Osteocyte (in vitro differentiated cells): ENCODE results near the gene POLR3C. TPM values are rescaled to one million over a fixed set of nuclear protein-coding genes. Genes with fewer than 3 reads are reported as not detected.
A peak's percentile ranks its signal among the peaks of the same experiment; 100 is the strongest.

ENCODE experiments used
- DNase-seq: peaks from one replicate; pipeline ENCODE4 v3.0.0; 2021; ENCODE audit warnings: mixed read lengths; ENCODE audit not compliant: unreplicated experiment; ENCODE audit errors: extremely low spot score
- H3K27ac Mint-ChIP-seq: one replicate; pipeline ENCODE4 v1.8.0; 2021; ENCODE audit warnings: mild to moderate bottlenecking, mixed read lengths; ENCODE audit not compliant: unreplicated experiment
- H3K27me3 Mint-ChIP-seq: one replicate; pipeline ENCODE4 v1.8.0; 2021; ENCODE audit warnings: mixed read lengths; ENCODE audit not compliant: unreplicated experiment
- H3K36me3 Mint-ChIP-seq: one replicate; pipeline ENCODE4 v1.8.0; 2021; ENCODE audit warnings: mixed read lengths; ENCODE audit not compliant: unreplicated experiment
- H3K4me1 Mint-ChIP-seq: one replicate; pipeline ENCODE4 v1.8.0; 2021; ENCODE audit warnings: mixed read lengths; ENCODE audit not compliant: unreplicated experiment
- H3K4me3 Mint-ChIP-seq: one replicate; pipeline ENCODE4 v1.8.0; 2021; ENCODE audit warnings: mild to moderate bottlenecking, moderate library complexity, mixed read lengths; ENCODE audit not compliant: unreplicated experiment
- H3K9me3 Mint-ChIP-seq: one replicate; pipeline ENCODE4 v1.8.0; 2021; ENCODE audit warnings: mixed read lengths; ENCODE audit not compliant: unreplicated experiment
- CTCF ChIP-seq: fragments of 200-600 bp; sonication (generic); IDR thresholded peaks from 2 replicates; pipeline ENCODE4 v1.5.0; 2021; ENCODE audit warnings: antibody characterized with exemption, mild to moderate bottlenecking, moderate library complexity
- microRNA-seq: library from miRNA; unstranded; fragments of <30 nt; microRNA quantifications from one replicate; pipeline ENCODE4 v1.1.0, GENCODE V29; 2020; ENCODE audit not compliant: unreplicated experiment
- total RNA-seq: library from RNA; stranded (reverse); gene quantifications from 2 replicates; pipeline ENCODE4 v1.2.1, GENCODE V29; 2021

The POLR3C gene
- total RNA-seq, 1 donor from 2014 or later = 33.4 TPM

DNA sequence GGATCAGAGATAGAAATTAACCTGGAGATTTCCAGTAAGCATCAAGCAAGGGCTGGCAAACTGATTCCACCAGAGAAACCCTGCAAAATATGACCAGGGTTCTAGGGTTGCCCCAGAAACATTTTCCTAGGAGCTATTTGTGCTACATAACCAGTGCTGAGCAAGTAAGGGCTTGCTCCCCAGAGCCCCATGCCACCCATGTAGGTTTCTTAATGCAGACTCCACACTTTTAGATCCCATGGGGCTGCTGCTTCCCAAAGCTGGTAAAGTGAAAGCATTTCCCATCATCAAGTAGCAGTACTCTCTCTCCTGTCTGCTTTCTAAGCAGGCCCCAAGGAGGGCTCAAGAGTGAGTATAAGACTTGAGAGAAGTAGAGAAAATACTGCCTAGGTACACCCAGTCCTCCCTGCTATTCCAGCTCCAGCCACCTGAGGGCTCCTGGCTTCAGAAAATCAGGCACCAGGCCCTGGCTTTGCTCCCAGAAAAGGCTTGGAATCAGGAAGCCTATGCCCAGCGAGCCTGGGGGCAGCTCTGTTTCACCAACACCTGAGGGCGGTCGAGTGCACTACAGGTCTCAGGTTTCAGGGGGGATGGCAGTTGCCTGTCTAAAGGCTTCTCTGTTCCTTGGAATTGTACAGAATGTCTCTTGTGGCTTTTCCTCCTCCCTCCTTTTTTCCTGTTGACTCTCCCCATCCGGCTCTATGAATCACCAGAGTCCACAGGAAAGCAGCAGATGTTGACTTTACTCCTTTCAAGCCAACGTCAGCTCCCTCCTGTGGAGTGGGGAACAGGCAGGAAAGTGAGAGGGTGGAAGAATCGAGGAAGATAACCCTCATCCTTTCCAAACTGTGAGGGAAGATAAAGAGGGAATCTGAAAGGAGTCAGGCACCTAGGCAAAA is 67.8 kb downstream of the POLR3C start:
- peak overlapping the region; percentile 98 for H3K27ac Mint-ChIP-seq
- no peaks in the 10 kb centered on the region for H3K9me3 Mint-ChIP-seq
- no peaks in the 10 kb centered on the region for H3K27me3 Mint-ChIP-seq
- H3K4me1 Mint-ChIP-seq = peaks cover 46% of the 10 kb centered on the region
- TF ChIP-seq CTCF = peak; percentile 97
- H3K36me3 Mint-ChIP-seq = peaks cover 11% of the 10 kb centered on the region
- DNase-seq = peak; percentile 98
- H3K4me3 Mint-ChIP-seq = peak overlapping the region; percentile 41

GRCh38 chr1:145892486-145893087 is 68.6 kb downstream of the POLR3C start:
- DNase-seq = no peak
- peak overlapping the region; percentile 98 for H3K27ac Mint-ChIP-seq
- no peaks in the 10 kb centered on the region for H3K9me3 Mint-ChIP-seq
- H3K36me3 Mint-ChIP-seq = peaks cover 14% of the 10 kb centered on the region
- H3K27me3 Mint-ChIP-seq = no peaks in the 10 kb centered on the region
- peaks cover 42% of the 10 kb centered on the region for H3K4me1 Mint-ChIP-seq
- TF ChIP-seq CTCF = no peak
- peak overlapping the region; percentile 41 for H3K4me3 Mint-ChIP-seq

GRCh38 chr1:145893306-145894055 is 69.5 kb downstream of the POLR3C start:
- H3K4me1 Mint-ChIP-seq = peaks cover 37% of the 10 kb centered on the region
- H3K4me3 Mint-ChIP-seq = no peak overlapping the region
- no peak for TF ChIP-seq CTCF

More at GRCh38 chr1:145893306-145894055, 69.5 kb downstream of the POLR3C start:
- Mint-ChIP-seq H3K27me3 (no peaks in the 10 kb centered on the region), H3K36me3 (peaks cover 16% of the 10 kb centered on the region), H3K27ac (peak overlapping the region; percentile 98), H3K9me3 (no peaks in the 10 kb centered on the region)
- DNase-seq = no peak

Small RNA genes lying within 50 kb of the gene (microRNA-seq; reads per million reads assigned to microRNA genes)
- not detected for gene MIR6736

Other genes starting within 250 kb of the POLR3C start
- gene GPR89A, start 216.2 kb upstream of the POLR3C start, total RNA-seq = 22.9 and 24.4 TPM in 2 replicates
- gene PDZK1, start 116.8 kb upstream of the POLR3C start, total RNA-seq = 0.31 and 0.40 TPM in 2 replicates
- not detected in 2 replicates for gene CD160, start 104.7 kb upstream of the POLR3C start, total RNA-seq
- 15.9 and 16.6 TPM in 2 replicates for gene RNF115, start 105 bp upstream of the POLR3C start, total RNA-seq
- gene NUDT17, start 21.4 kb downstream of the POLR3C start, total RNA-seq = 2.4 and 4.3 TPM in 2 replicates
- 47.0 and 48.7 TPM in 2 replicates for gene PIAS3, start 34.9 kb downstream of the POLR3C start, total RNA-seq
- gene ANKRD35, start 61.7 kb downstream of the POLR3C start, total RNA-seq = not detected in 2 replicates
- gene ITGA10, start 85.8 kb downstream of the POLR3C start, total RNA-seq = 34.4 and 40.3 TPM in 2 replicates
- gene PEX11B, start 94.5 kb downstream of the POLR3C start, total RNA-seq = 29.8 and 36.5 TPM in 2 replicates
- 108 and 114 TPM in 2 replicates for gene RBM8A, start 103.3 kb downstream of the POLR3C start, total RNA-seq
- gene LIX1L, start 133.8 kb downstream of the POLR3C start, total RNA-seq = 52.2 and 54.0 TPM in 2 replicates
- 1.1 and 1.2 TPM in 2 replicates for gene ANKRD34A, start 140.4 kb downstream of the POLR3C start, total RNA-seq
- 21.7 and 22.4 TPM in 2 replicates for gene POLR3GL, start 140.5 kb downstream of the POLR3C start, total RNA-seq
- gene TXNIP, start 172.4 kb downstream of the POLR3C start, total RNA-seq = 246 and 274 TPM in 2 replicates
- gene HJV, start 197.5 kb downstream of the POLR3C start, total RNA-seq = not detected in 2 replicates